Measurements from ENCODE around the gene AGBL4.
"Not testable (repeated sequence)": the region's sequence is repeated elsewhere in the genome, so short reads cannot be mapped to it uniquely, and the experiment has no call there.

AGBL4 gene

DNA sequence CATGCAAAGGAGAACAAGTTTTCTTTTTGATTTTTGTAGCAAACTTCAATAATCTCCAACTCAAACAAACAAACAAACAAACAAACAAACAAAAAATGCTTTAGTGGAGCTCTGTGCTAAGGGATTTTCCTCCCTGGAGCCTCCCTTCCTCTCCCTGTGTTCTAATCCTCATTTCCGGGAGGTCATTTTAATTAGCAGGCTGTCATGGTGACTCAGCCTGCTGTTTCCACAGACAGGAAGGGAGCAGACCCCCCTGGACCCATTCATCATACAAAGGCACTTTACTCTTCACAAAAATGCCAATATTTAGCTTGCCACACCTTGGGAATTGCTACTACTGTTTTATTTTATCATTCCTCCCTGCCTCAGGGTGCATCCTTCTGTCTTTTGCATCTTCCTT is 1490.8 kb downstream of the AGBL4 start:
- no peak for DNase-seq (ENCODE audit: low spot score)

DNA sequence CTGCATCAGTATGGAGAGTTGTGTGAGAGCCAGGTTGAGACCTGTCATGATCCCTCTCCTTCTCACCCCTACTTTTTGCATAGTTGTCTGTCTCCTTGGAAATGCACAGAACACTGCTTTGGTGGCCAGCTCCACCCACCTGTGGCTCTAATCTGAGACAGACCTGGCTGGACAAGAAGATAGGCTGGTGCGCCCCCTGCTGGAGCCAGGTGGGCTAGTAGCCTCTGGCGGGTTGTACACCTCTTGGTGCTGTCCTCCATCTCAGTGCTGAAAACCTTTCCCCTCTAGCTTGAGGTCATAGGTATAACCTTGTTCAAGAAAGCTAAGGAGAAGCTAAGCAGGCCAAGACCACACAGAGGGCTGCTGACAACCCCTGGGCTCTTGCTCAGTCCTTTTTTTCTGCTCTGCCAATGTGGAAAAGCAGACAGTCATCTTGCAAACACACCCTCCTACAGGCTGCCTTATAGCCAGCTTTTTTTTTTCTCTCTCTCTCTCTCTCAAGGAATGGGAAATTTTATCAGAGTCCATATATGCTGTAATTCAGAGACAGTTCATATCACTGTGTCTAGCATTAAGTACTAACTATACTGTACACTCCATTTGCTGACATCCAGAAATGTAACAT is 1492.9 kb downstream of the AGBL4 start:
- peak; percentile 34 for DNase-seq (ENCODE audit: low spot score)

DNA sequence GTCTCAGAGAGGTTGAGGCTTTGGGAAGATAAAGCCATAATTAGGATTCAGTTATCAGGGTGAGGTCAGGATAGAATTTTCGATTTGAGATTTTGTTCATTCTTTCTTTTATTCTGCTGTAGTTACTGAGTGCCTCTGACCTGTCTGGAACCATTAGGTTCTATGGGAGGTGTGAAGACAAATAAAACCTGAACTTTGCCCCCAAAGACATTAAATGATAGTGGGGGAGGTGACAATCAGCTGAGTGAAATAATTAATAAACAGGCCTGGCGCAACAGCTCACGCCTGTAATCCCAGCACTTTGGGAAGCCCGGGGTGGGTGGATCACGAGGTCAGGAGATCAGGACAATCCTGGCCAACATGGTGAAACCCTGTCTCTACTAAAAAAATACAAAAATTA is 1496.7 kb downstream of the AGBL4 start:
- DNase-seq (ENCODE audit: low spot score), result no peak

DNA sequence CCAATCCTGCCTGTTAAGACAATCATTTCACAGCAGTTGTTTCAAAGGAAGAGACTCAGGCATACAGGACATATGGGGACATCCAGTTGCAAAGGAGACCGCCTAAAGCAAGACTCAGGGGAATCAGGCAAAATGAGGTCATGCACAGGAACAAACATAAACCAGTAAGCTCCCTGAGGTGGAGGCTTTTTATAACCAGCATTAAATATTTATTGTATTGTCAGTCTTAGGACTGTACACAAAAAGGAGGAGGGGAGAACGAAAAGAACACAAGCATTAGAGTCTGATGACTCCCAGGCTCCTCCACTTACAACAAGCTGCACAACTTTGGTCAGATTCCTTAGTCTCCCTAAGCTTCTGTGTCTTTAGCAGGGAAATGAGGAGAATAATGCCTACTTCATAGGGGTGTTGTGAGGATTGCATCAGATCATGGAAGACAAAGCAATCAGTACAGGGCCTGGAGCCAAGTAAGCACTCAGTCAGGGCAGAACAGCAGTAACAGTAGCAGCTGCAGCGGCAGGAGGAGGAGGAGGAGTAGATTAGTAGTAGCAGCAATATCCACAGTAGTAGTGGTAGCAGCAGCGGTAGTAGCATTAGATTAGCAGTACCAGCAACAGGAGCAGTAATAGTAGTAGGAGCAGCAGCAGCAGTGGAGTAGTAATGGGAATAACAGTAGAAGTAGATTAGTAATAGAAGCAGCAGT is 1497.6 kb downstream of the AGBL4 start:
- DNase-seq (ENCODE audit: low spot score), result peak; percentile 85

DNA sequence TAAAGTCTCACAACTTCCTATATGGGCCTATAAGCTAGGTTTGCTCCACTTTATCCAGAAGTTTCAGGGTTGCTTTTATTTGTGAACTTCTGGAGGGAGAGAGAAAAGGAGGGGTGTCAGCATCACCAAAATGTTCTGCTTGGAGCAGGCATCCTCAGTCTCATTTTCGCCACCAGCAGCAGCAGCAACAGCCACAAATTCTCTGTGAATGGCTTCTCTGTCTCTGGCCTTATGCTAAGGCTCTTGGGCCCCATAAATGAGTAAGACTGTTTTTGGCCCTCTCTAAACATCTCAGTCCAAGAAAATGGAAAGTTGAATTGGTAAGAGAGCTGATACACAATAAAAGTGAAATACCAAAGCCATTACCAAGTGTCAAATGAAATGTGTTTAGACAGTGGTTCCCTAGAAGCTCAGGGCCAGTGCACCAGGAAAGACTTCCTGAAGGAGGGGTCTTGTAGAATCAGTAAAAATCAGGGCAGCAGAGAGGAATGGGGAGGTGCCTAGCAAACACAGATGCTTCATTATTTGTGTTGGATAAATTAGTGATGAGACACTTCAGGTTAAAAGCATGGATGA is 1498.8 kb downstream of the AGBL4 start:
- peak; percentile 52 for DNase-seq (ENCODE audit: low spot score)

DNA sequence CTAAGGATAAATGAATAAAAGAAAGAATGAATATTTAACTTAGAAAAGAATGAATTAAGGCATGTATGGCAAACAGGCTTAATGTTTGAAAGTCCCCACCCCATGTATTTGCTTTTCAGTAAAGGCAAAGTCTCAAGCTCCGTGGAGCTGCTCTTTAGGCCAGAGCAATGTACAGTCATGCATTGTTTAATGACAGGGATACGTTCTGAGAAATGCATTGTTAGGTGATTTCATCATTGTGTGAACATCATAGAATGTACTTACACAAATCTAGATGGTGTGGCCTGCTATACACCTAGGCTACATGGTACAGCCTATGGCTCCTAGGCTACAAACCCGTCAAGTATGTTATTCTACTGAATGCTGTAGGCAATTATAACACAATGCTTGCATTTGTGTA is 1500.2 kb downstream of the AGBL4 start:
- no peak for DNase-seq (ENCODE audit: low spot score)

DNA sequence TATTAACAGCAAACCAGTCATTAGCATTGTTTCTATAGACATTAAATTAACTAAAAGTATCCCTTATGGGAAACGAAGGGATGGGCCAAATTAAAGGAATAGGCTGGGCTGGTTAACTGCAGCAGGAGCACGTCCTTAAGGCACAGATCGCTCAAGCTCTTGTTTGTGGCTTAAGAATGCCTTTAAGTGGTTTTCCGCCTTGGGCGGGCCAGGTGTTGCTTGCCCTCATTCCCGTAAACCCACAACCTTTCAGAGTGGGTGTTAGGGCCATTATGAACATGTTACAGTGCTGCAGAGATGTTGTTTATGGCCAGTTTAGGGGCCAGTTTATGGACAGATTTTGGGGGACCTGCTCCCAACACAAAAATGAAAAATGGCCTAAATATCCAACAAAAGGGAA is 1503.9 kb downstream of the AGBL4 start:
- DNase-seq (ENCODE audit: low spot score), result not testable (repeated sequence)

DNA sequence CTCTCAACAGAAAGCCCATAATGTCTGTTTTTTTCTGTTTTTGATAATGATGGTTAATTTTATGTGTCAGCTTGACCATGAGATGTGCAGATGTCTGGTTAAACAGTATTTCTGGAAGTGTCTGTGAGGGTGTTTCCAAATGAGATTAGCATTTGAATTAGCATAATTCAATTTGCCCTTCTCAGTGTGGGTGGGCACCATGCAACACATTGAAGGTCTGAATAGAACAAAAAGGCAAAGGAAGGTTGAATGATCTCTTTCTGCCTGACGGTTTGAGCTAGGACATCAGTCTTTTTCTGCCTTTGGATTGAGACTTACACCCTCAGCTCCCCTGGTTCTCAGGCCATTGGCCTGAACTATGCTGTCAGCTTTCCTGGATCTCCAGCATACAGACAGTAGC is 1516.9 kb downstream of the AGBL4 start:
- no peak for DNase-seq (ENCODE audit: low spot score)

DNA sequence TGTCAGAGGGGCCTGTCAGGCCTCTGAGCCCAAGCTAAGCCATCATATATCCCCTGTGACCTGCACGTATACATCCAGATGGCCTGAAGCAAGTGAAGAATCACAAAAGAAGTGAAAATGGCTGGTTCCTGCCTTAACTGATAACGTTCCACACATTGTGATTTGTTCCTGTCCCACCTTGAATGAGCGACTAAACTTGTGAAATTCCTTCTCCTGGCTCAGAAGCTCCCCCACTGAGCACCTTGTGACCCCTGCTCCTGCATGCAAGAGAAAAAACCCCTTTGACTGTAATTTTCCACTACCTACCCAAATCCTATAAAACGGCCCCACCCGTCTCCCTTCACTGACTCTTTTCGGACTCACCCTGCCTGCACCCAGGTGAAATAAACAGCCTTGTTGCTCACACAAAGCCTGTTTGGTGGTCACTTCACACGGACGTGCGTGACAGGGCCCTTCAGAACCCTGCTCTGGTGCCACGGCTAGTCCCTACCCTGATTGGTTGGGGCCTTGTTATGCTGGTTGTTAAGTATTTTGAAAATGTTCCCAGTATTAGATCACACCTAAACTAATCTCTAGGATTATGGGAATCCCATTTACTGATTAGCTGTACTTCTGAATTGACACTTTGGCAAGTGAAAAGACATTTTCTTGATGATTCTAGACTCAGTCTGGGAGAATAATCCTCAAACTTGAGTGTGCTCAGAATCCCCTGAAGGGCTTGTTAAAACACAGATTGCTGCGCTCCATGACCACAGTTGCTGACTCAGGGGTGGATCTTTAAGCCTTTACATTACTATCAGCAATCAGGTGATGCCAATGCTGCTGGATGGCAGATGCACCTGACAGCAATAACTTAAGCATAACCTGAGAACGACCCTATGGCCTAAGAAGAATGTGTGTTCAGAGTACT is 1523.0 kb downstream of the AGBL4 start:
- no peak for DNase-seq (ENCODE audit: low spot score)

DNA sequence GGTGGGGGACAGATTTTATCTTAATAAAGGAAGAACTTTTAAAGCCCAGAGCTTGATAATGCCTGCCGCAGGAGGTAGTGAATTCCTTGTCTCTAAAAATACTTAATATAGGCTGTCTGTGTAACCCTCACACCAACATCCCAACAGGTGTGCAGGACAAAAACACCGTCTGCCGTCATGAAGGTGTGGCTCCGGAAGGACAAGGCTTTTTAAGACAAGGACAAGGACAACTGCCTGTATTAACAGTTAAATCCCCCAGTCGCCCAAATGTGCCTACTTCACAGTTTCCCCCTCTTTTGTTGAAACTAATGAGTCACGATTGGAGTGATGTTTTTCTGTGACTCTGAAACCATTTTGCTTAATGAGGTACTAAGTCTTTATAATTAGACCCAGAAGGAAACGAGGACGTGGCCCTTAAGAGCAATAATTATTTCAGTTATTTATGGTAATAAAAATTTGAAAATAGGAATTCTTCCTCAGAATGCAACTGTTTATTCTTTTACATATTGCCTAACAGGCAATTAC is 1524.5 kb downstream of the AGBL4 start:
- DNase-seq (ENCODE audit: low spot score), result no peak

DNA sequence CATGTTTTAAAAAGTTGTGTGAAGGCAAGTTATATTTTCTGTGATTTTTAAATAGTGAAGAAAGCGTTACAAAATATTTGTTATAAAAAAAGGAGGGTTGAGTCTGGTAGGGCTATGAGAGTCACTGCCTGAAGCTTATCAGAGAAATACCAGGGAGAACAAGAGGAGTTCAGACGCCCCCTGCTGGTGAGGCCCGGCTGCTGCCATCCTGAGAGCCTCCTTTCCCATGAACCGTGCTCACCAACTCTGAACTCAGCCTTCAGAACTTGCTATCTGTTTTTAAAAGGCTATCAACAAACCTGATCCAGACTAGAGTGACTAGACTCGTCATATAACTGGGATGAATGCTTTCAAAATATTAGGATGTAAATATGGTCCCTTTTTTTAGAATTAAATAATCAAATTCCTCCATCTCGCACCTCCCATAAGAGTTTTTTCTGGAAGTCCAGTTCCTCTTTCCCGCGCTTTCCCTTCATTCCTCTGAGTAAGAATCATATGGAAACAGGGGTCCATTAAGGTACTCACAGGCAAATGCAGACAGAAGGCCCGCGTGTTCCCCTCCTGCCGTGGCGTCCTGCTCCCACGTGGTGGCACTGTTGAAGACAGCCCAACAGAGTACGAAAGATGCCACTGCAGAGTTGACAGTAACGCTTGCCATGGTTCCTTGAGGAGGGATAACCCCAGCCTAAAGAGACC is 1525.5 kb downstream of the AGBL4 start:
- DNase-seq (ENCODE audit: low spot score), result peak; percentile 84

DNA sequence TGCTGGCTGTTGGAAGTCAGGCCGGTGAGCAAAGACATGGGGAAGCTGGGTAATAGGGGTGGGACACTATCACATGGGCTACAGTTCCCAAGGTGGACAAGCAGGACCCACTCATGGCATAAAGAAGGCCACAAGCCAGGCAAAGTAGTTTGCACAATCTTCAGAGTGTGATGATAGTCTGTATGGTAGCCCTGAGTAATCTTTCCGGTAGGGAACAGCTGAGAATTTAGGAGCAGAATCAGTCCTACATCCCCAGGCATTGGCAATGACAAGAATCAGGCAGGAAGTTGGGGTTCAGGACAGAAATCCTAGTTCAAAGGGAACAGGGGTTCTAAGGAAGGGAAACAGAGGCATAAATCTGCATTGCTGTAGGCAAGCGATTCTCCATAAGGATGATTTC is 1527.8 kb downstream of the AGBL4 start:
- no peak for DNase-seq (ENCODE audit: low spot score)

DNA sequence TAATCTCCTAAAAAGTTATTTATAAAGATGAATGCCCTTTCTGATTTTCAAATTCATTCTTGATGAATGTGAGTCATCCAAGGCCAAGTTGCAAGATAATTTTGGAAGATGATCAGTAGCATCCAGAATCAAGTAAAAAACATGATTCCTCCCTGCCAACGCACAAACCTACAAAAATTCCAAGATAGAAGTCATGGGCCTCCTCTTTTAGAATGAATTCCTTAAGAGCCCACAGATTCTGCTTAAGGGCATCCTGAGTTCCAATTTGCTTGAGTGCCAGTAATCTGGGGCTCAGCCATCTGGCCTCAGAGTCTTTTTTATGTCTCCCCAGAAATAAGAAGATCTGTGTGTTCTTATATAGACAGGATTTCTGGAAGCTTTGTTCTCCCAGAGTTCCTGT is 1528.6 kb downstream of the AGBL4 start:
- peak; percentile 58 for DNase-seq (ENCODE audit: low spot score)

DNA sequence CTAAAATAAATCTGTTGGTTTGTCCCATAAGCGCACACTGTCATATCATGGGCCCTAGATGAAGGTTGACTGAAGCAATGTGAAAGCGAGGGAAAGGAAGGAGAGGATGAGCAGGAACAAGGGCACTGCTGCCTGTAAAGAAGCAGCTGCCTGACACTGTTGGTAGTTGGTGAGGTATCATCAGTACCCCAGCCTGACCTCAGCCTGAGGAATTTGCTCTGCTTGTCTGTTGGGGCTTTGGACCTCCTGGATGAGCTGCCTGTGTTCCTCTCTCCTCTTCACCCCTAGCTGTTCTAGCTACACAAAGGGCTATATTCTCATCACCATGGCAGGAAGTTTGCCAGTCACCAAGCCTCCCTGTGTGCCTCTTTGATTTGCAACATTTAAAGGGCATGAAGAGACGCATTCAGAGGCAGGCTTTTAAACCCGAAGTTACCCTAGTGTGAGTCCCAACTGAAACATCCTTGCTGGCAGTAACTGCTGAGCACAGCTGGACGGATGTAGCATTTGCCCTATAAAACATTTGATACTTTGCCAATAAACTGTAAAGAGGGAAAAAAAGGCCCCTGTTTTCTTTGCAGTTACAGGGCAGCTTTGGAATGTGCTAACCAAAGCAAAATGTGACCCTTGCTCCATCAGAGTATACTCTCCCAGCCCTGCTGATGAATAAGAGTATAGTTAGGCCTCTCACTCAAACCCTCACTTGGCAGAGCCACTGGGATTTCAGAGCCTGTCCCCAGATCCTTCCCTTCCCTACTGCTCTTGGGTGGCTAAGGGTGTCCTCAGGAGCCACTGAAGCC is 1529.6 kb downstream of the AGBL4 start:
- peak; percentile 88 for DNase-seq (ENCODE audit: low spot score)

DNA sequence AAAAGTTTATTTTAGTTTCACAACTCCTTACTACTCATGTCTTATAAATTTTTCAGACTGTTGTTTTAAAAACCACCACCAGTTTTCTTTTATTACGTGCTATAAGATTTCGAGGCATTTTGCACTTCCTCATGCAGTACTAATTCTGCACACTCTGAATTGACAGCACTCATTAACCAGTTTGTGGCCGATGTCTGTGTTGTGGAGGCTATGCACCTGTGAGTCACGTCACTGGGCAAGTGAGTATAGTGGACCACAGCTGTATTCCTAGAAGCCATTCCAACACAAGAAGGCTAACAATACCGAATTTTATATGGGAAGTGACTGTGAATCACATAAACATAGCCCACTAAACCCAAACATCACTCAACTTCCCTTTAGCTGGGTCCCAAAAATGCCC is 1530.7 kb downstream of the AGBL4 start:
- DNase-seq (ENCODE audit: low spot score), result no peak

DNA sequence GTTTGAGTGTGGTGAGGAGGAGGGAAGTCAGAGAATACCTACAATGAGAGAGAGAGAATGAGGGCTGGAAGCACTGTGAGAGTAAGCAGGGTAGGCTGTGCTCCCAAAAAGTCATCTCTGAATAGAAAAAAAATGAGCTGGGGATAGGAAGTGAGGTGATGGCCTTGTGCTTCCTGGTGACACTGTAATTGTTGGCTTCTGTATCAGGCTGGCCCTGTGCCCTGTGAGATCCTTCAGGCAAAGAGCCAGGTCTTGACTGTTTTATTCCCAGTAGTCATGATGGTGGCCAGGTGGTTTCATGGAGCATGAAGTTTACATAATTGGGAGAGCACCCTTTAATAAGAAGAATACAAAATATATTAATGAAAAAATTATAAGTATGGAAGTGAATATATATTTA is 1531.4 kb downstream of the AGBL4 start:
- no peak for DNase-seq (ENCODE audit: low spot score)

DNA sequence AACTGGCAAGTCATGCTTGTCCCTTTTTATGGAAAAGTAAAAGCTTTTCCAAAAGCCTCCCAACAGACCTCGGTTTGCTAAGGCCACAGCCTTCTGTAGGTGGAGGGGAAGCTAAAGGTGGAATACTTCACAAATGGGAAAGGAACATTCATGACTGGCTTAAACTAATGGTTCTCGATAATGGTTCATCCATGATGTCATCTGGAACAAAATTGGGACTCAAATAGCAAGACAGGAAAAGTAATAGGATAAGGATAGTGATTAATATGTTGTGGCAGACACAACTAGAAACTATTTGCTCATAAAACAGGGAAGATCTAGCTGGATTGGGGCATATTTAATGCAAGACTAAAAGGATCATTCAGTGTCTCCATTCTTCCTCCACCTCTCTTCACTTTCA is 1535.0 kb downstream of the AGBL4 start:
- no peak for DNase-seq (ENCODE audit: low spot score)
